CD14-positive monocyte (primary cell): Measurements from ENCODE around the gene KCNT1. TPM values are rescaled to one million over a fixed set of nuclear protein-coding genes. Genes with fewer than 3 reads are reported as not detected.
A peak's percentile ranks its signal among the peaks of the same experiment; 100 is the strongest.

Experiments
- DNase-seq, 3 donors: peaks; one replicate each; pipeline ENCODE4 v3.0.0-alpha.2; 2011 to 2022
- H2AFZ ChIP-seq: 2 replicates; pipeline ENCODE4 v1.6.0; 2012; ENCODE audit warnings: mild to moderate bottlenecking, low read depth, low read length, inconsistent platforms; ENCODE audit not compliant: insufficient read depth, poor library complexity, severe bottlenecking
- H3K27ac ChIP-seq, 2 donors: 1 replicate in 1 of 2; 2 replicates in 1 of 2; pipeline ENCODE4 v1.5.1; 2012 to 2013; ENCODE audit warnings: low read length in 2 of 2, control low read depth in 1 of 2, inconsistent platforms in 1 of 2, low read depth in 1 of 2, mild to moderate bottlenecking in 1 of 2
- H3K27me3 ChIP-seq, 2 donors: one replicate each; pipeline versions ENCODE4 v1.6.0 to v1.6.1; 2011 to 2013; ENCODE audit warnings: low read length in 2 of 2; ENCODE audit not compliant: control insufficient read depth in 2 of 2, insufficient read depth in 2 of 2
- H3K36me3 ChIP-seq, 2 donors: replicated peaks in 1 of 2; 1 replicate in 1 of 2; 2 replicates in 1 of 2; pipeline versions ENCODE4 v1.5.1 to v1.6.1; 2012 to 2013; ENCODE audit warnings: low read length in 2 of 2, control low read depth in 1 of 2, inconsistent platforms in 1 of 2, mild to moderate bottlenecking in 1 of 2; ENCODE audit not compliant: insufficient read depth in 2 of 2, control insufficient read depth in 1 of 2
- H3K4me1 ChIP-seq, 2 donors: 1 replicate in 1 of 2; 2 replicates in 1 of 2; pipeline versions ENCODE4 v1.5.1 to v1.6.1; 2012 to 2013; ENCODE audit warnings: low read length in 2 of 2, control low read depth in 1 of 2, inconsistent platforms in 1 of 2, mild to moderate bottlenecking in 1 of 2, moderate library complexity in 1 of 2; ENCODE audit not compliant: insufficient read depth in 2 of 2, control insufficient read depth in 1 of 2
- H3K4me2 ChIP-seq: replicated peaks from 2 replicates; pipeline ENCODE3; 2012; ENCODE audit warnings: low read length, moderate library complexity, mild to moderate bottlenecking; ENCODE audit not compliant: poor library complexity, severe bottlenecking; ENCODE audit errors: extremely low read depth
- H3K4me3 ChIP-seq, 3 experiments: fragments of 200-600 bp in 1 of 3; sonication (generic) in 1 of 3; replicated peaks in 1 of 3; 1 replicate in 2 of 3; 2 replicates in 1 of 3; pipeline ENCODE4 v1.5.1; 2011 to 2013; ENCODE audit warnings: low read length in 3 of 3, mild to moderate bottlenecking in 3 of 3, control low read depth in 2 of 3, low read depth in 2 of 3, inconsistent platforms in 1 of 3, moderate library complexity in 1 of 3
- H3K79me2 ChIP-seq: 2 replicates; pipeline ENCODE4 v1.6.0; 2012; ENCODE audit warnings: mild to moderate bottlenecking, control low read depth, inconsistent platforms, low read length, moderate library complexity; ENCODE audit not compliant: insufficient read depth
- H3K9ac ChIP-seq: 2 replicates; pipeline ENCODE4 v1.6.0; 2017; ENCODE audit warnings: low read length, mild to moderate bottlenecking; ENCODE audit not compliant: insufficient read depth, poor library complexity, severe bottlenecking
- H3K9me3 ChIP-seq, 2 donors: replicated peaks in 1 of 2; 1 replicate in 1 of 2; 2 replicates in 1 of 2; pipeline versions ENCODE4 v1.5.1 to v1.6.1; 2012 to 2013; ENCODE audit warnings: low read length in 2 of 2, control low read depth in 1 of 2; ENCODE audit not compliant: control insufficient read depth in 1 of 2, insufficient read depth in 1 of 2
- H4K20me1 ChIP-seq: 2 replicates; pipeline ENCODE4 v1.6.0; 2012; ENCODE audit warnings: mild to moderate bottlenecking, low read length, control low read depth, moderate library complexity; ENCODE audit not compliant: insufficient read depth
- H3K27ac Mint-ChIP-seq, 7 donors: one replicate each; pipeline ENCODE4 v1.8.0; 2020; ENCODE audit warnings: mild to moderate bottlenecking in 7 of 7, mixed read lengths in 7 of 7, moderate library complexity in 6 of 7, inconsistent platforms in 2 of 7
- H3K27me3 Mint-ChIP-seq, 3 donors: one replicate each; pipeline ENCODE4 v1.8.0; 2021 to 2022; ENCODE audit warnings: low read depth in 3 of 3, mild to moderate bottlenecking in 3 of 3, mixed read lengths in 3 of 3, moderate library complexity in 3 of 3, inconsistent platforms in 1 of 3
- H3K36me3 Mint-ChIP-seq, 2 donors: one replicate each; pipeline ENCODE4 v1.8.0; 2020; ENCODE audit warnings: mixed read lengths in 2 of 2, inconsistent platforms in 1 of 2, mild to moderate bottlenecking in 1 of 2
- H3K4me1 Mint-ChIP-seq: one replicate; pipeline ENCODE4 v1.8.0; 2020; ENCODE audit warnings: mild to moderate bottlenecking, mixed read lengths
- H3K4me3 Mint-ChIP-seq, 2 donors: one replicate each; pipeline ENCODE4 v1.8.0; 2020; ENCODE audit warnings: mild to moderate bottlenecking in 2 of 2, mixed read lengths in 2 of 2, moderate library complexity in 1 of 2
- H3K9me3 Mint-ChIP-seq, 7 donors: one replicate each; pipeline ENCODE4 v1.8.0; 2020 to 2022; ENCODE audit warnings: mixed read lengths in 7 of 7, mild to moderate bottlenecking in 6 of 7, moderate library complexity in 6 of 7, inconsistent platforms in 2 of 7
- CTCF ChIP-seq: fragments of 200-600 bp; IDR thresholded peaks from one replicate; pipeline ENCODE4 v1.8.0; 2022; ENCODE audit warnings: antibody characterized with exemption, mild to moderate bottlenecking
- WGBS: methylation state at CpG from one replicate; pipeline ENCODE4 v1.1.5; 2013; ENCODE audit warnings: missing lambda C conversion rate; ENCODE audit not compliant: insufficient coverage; 5-methylcytosine and 5-hydroxymethylcytosine counted together
- intact Hi-C, 2 donors: fragments of 100-400 bp; cut with micrococcal nuclease; formaldehyde crosslinking; loops; one replicate each; pipeline versions ENCODE4 v1.15.0 to v1.15.1; 2023
- polyA plus RNA-seq, 3 donors: library from polyadenylated mRNA; depleted of rRNA in 1 of 3; unstranded in 2 of 3; stranded (reverse) in 1 of 3; fragments of 300-500 nt in 2 of 3; fragments of >200 nt in 1 of 3; fragmentation: Illumina TruSeq in 2 of 3; gene quantifications; 1 replicate in 2 of 3; 2 replicates in 1 of 3; pipeline ENCODE4 v1.2.3, GENCODE V29; 2012 to 2021

KCNT1 gene
- polyA plus RNA-seq, 3 donors = not detected

- Mint-ChIP-seq H3K27me3 (peaks cover 27 to 42% (median 36%) of the 10 kb centered on the region in 3 donors), H3K9me3 (peaks cover 0 to 7% (median 0%) of the 10 kb centered on the region in 7 donors), H3K4me3 (peak overlapping the region in 1 of 2 donors; percentile 53), H3K4me1 (no peaks in the 10 kb centered on the region), H3K27ac (no peak overlapping the region), H3K36me3 (no peaks in the 10 kb centered on the region)
- Histone ChIP-seq H3K27me3 (peaks cover 2 to 29% of the 10 kb centered on the region in 2 donors), H3K4me3 (no peak overlapping the region), H3K36me3 (no peaks in the 10 kb centered on the region), H3K79me2 (no peaks in the 10 kb centered on the region), H3K27ac (no peak overlapping the region), H2AFZ (no peak overlapping the region), H3K9me3 (no peaks in the 10 kb centered on the region), H3K9ac (no peak overlapping the region), H3K4me1 (no peaks in the 10 kb centered on the region), H4K20me1 (no peaks in the 10 kb centered on the region), H3K4me2 (no peak overlapping the region)
- WGBS = 4% methylated on average over 91 of the region's 103 CpGs
- intact Hi-C loops = no loop called here
- DNase-seq = no peak
- no peak for TF ChIP-seq CTCF
Observed at GRCh38 chr9:135714242-135715055, 12.5 kb downstream of the KCNT1 start.

GRCh38 chr9:135715056-135715595, 13.1 kb downstream of the KCNT1 start:
- Histone ChIP-seq H3K4me3 (no peak overlapping the region), H3K4me2 (no peak overlapping the region), H2AFZ (no peak overlapping the region), H3K9ac (no peak overlapping the region), H3K27ac (no peak overlapping the region), H3K4me1 (no peaks in the 10 kb centered on the region), H3K79me2 (no peaks in the 10 kb centered on the region), H4K20me1 (no peaks in the 10 kb centered on the region), H3K27me3 (peaks cover 2 to 29% of the 10 kb centered on the region in 2 donors), H3K36me3 (no peaks in the 10 kb centered on the region), H3K9me3 (no peaks in the 10 kb centered on the region)
- Mint-ChIP-seq H3K27me3 (peaks cover 27 to 41% (median 36%) of the 10 kb centered on the region in 3 donors), H3K9me3 (peaks cover 0 to 7% (median 0%) of the 10 kb centered on the region in 7 donors), H3K4me1 (no peaks in the 10 kb centered on the region), H3K27ac (no peak overlapping the region), H3K4me3 (peak overlapping the region in 1 of 2 donors; percentile 53), H3K36me3 (no peaks in the 10 kb centered on the region)
- WGBS = 35% methylated on average over 20 of the region's 23 CpGs
- TF ChIP-seq CTCF = no peak
- intact Hi-C loops = no loop called here
- DNase-seq = no peak
